Immature natural killer cell (primary cell): ENCODE results near the gene NME2. TPM values are rescaled to one million over a fixed set of nuclear protein-coding genes. Genes with fewer than 3 reads are reported as not detected.
"Not testable (repeated sequence)": the region's sequence is repeated elsewhere in the genome, so short reads cannot be mapped to it uniquely, and the experiment has no call there.

Experiments used
- DNase-seq, 3 donors: peaks; one replicate each; pipeline ENCODE4 v3.0.0; 2022; ENCODE audit warnings: mixed read lengths in 1 of 3
- H3K27ac Mint-ChIP-seq, 6 donors: one replicate each; pipeline ENCODE4 v1.8.0; 2020; ENCODE audit warnings: mixed read lengths in 6 of 6, mild to moderate bottlenecking in 5 of 6, inconsistent platforms in 4 of 6, moderate library complexity in 3 of 6
- H3K27me3 Mint-ChIP-seq, 3 donors: one replicate each; pipeline ENCODE4 v1.8.0; 2020 to 2021; ENCODE audit warnings: low read depth in 3 of 3, mild to moderate bottlenecking in 3 of 3, mixed read lengths in 3 of 3, moderate library complexity in 3 of 3, inconsistent platforms in 1 of 3
- H3K36me3 Mint-ChIP-seq, 3 donors: one replicate each; pipeline ENCODE4 v1.8.0; 2020; ENCODE audit warnings: mixed read lengths in 3 of 3, inconsistent platforms in 2 of 3, mild to moderate bottlenecking in 2 of 3
- H3K4me1 Mint-ChIP-seq, 2 donors: one replicate each; pipeline ENCODE4 v1.8.0; 2020; ENCODE audit warnings: inconsistent platforms in 2 of 2, mild to moderate bottlenecking in 2 of 2, mixed read lengths in 2 of 2, moderate library complexity in 1 of 2
- H3K4me3 Mint-ChIP-seq, 5 donors: one replicate each; pipeline ENCODE4 v1.8.0; 2020; ENCODE audit warnings: mild to moderate bottlenecking in 5 of 5, mixed read lengths in 5 of 5, inconsistent platforms in 3 of 5, moderate library complexity in 3 of 5
- H3K9me3 Mint-ChIP-seq, 6 donors: one replicate each; pipeline ENCODE4 v1.8.0; 2020; ENCODE audit warnings: mild to moderate bottlenecking in 6 of 6, mixed read lengths in 6 of 6, inconsistent platforms in 4 of 6, moderate library complexity in 3 of 6
- polyA plus RNA-seq, 3 donors: library from polyadenylated mRNA; unstranded; fragments of 300-500 nt; fragmentation: Illumina TruSeq; gene quantifications; one replicate each; pipeline ENCODE4 v1.2.3, GENCODE V29; 2021

Gene NME2
- polyA plus RNA-seq, 3 donors from 2014 or later, result 170 to 272 (median 223) TPM

- Mint-ChIP-seq H3K27me3 (peaks cover 7 to 11% (median 9%) of the 10 kb centered on the region in 3 donors), H3K4me3 (peak overlapping the region; percentile 95 to 99 (median 99)), H3K27ac (peak overlapping the region; percentile 93 to 99 (median 97)), H3K36me3 (peaks cover 7 to 21% (median 14%) of the 10 kb centered on the region in 3 donors), H3K9me3 (no peaks in the 10 kb centered on the region), H3K4me1 (peaks cover 12 to 28% of the 10 kb centered on the region in 2 donors)
- DNase-seq, result no peak
These were observed 1.1 kb upstream of the NME2 start for GRCh38 chr17:51164911-51165679.

DNA sequence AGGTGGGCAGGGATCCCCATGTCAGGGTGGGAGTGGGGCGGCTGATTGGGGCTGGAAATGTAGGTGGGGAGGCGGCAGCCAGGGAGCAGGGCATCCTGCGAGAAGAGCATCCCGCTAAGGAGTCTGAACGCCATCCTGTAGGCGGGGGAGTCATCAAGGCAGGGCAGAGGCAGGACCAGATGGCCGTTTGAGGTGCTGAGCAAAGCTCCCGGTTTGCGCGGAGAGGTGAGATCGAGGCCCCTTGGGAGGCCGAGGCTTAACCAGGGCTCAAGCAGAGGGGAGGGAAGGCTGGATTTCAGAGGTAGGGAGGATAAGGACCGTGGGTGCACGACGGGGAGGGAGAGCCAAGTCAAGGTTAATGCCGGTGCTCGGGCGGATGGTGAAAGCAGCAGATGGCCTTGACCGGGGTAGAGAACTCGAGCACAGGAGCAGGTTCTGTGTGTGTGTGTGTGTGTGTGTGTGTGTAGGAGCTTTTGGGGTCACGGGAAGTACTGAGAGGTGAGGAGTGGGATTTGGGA lies 472 bp upstream of the NME2 start:
- H3K4me3 Mint-ChIP-seq, result peak overlapping the region; percentile 95 to 99 (median 99)
- peaks cover 7 to 11% (median 9%) of the 10 kb centered on the region in 3 donors for H3K27me3 Mint-ChIP-seq
- H3K36me3 Mint-ChIP-seq, result peaks cover 5 to 18% (median 11%) of the 10 kb centered on the region in 3 donors
- peak overlapping the region; percentile 93 to 99 (median 97) for H3K27ac Mint-ChIP-seq
- no peaks in the 10 kb centered on the region for H3K9me3 Mint-ChIP-seq
- no peak for DNase-seq
- H3K4me1 Mint-ChIP-seq, result peaks cover 12 to 28% of the 10 kb centered on the region in 2 donors

GRCh38 chr17:51166987-51167931 lies 1.0 kb downstream of the NME2 start:
- peak; percentile 56 to 58 (median 58) for DNase-seq
- peaks cover 12 to 28% of the 10 kb centered on the region in 2 donors for H3K4me1 Mint-ChIP-seq
- peaks cover 7 to 11% (median 9%) of the 10 kb centered on the region in 3 donors for H3K27me3 Mint-ChIP-seq
- peak overlapping the region; percentile 72 to 83 (median 75) for H3K4me3 Mint-ChIP-seq
- no peaks in the 10 kb centered on the region for H3K9me3 Mint-ChIP-seq
- peaks cover 9 to 17% (median 10%) of the 10 kb centered on the region in 3 donors for H3K36me3 Mint-ChIP-seq
- peak overlapping the region; percentile 18 to 82 (median 72) for H3K27ac Mint-ChIP-seq

- Mint-ChIP-seq H3K27me3 (peaks cover 7 to 11% (median 9%) of the 10 kb centered on the region in 3 donors), H3K36me3 (peaks cover 9 to 20% (median 10%) of the 10 kb centered on the region in 3 donors), H3K27ac (peak overlapping the region in 1 of 6 donors; percentile 10), H3K4me3 (peak overlapping the region in 2 of 5 donors; percentile 34 to 50), H3K9me3 (no peaks in the 10 kb centered on the region), H3K4me1 (peaks cover 12 to 28% of the 10 kb centered on the region in 2 donors)
- DNase-seq, result no peak
These were observed 3.1 kb downstream of the NME2 start for GRCh38 chr17:51169340-51169739.

DNA sequence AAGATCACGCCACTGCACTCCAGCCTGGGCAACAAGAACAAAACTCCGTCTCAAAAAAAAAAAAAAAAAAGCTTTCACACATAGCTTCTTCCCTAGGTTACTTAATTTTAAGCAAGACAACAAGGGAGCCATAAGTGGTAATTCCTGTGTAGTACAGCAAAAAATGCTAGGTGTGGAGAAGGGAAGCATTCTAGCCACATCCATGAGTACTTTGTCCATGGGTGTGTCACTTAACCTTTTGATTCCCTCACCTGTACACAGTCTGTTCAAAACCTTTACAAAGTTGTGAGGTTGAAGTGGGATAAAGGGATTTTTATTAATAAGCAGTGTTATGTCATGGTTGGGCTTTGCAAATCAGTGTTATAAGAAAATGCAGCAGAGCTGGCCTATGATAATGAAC lies 4.5 kb downstream of the NME2 start:
- Mint-ChIP-seq H3K4me3 (no peak overlapping the region), H3K4me1 (peaks cover 5 to 19% of the 10 kb centered on the region in 2 donors)

DNA sequence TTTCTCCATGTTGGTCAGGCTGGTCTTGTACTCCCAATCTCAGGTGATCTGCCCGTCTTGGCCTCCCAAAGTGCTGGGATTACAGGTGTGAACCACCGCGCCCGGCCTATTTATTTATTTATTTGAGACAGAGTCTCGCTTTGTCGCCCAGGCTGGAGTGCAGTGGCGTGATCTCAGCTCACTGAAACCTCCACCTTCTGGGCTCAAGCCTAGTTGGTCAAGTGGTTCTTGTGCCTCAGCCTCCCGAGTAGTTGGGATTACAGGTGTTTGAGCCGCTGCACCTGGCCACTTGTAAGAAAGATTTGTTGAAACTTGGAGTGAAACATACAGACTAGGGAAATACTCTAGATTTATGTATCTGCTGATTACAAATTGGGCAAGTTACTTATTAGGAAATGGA lies 5.8 kb downstream of the NME2 start:
- DNase-seq, H3K4me3 Mint-ChIP-seq, H3K27me3 Mint-ChIP-seq, H3K9me3 Mint-ChIP-seq: not testable (repeated sequence)
- peak overlapping the region in 2 of 6 donors; percentile 7 to 16 for H3K27ac Mint-ChIP-seq
- peaks cover 2 to 13% of the 10 kb centered on the region in 2 donors for H3K4me1 Mint-ChIP-seq
- peaks cover 9 to 20% (median 10%) of the 10 kb centered on the region in 3 donors for H3K36me3 Mint-ChIP-seq

More for the DNA sequence above, 4.5 kb downstream of the NME2 start:
- no peaks in the 10 kb centered on the region for H3K9me3 Mint-ChIP-seq
- H3K36me3 Mint-ChIP-seq, result peaks cover 9 to 20% (median 10%) of the 10 kb centered on the region in 3 donors
- no peak for DNase-seq
- H3K27me3 Mint-ChIP-seq, result peaks cover 3 to 6% (median 3%) of the 10 kb centered on the region in 3 donors
- no peak overlapping the region for H3K27ac Mint-ChIP-seq

GRCh38 chr17:51180486-51180885 lies 14.3 kb downstream of the NME2 start:
- Mint-ChIP-seq H3K27me3 (peaks cover 0 to 1% (median 0%) of the 10 kb centered on the region in 3 donors), H3K36me3 (peaks cover 0 to 12% (median 4%) of the 10 kb centered on the region in 3 donors), H3K27ac (no peak overlapping the region), H3K4me3 (no peak overlapping the region), H3K9me3 (no peaks in the 10 kb centered on the region), H3K4me1 (no peaks in the 10 kb centered on the region)
- no peak for DNase-seq

GRCh38 chr17:51184124-51184523 lies 17.9 kb downstream of the NME2 start:
- Mint-ChIP-seq H3K27me3 (no peaks in the 10 kb centered on the region), H3K9me3 (no peaks in the 10 kb centered on the region), H3K4me3 (no peak overlapping the region), H3K27ac (peak overlapping the region in 1 of 6 donors; percentile 5), H3K4me1 (no peaks in the 10 kb centered on the region), H3K36me3 (peaks cover 0 to 16% (median 4%) of the 10 kb centered on the region in 3 donors)
- DNase-seq, result no peak

- DNase-seq, result no peak
- Mint-ChIP-seq H3K9me3 (no peaks in the 10 kb centered on the region), H3K27ac (no peak overlapping the region), H3K27me3 (no peaks in the 10 kb centered on the region), H3K4me1 (no peaks in the 10 kb centered on the region), H3K36me3 (peaks cover 1 to 16% (median 11%) of the 10 kb centered on the region in 3 donors), H3K4me3 (no peak overlapping the region)
These were observed 19.6 kb downstream of the NME2 start for GRCh38 chr17:51185763-51186332.

DNA sequence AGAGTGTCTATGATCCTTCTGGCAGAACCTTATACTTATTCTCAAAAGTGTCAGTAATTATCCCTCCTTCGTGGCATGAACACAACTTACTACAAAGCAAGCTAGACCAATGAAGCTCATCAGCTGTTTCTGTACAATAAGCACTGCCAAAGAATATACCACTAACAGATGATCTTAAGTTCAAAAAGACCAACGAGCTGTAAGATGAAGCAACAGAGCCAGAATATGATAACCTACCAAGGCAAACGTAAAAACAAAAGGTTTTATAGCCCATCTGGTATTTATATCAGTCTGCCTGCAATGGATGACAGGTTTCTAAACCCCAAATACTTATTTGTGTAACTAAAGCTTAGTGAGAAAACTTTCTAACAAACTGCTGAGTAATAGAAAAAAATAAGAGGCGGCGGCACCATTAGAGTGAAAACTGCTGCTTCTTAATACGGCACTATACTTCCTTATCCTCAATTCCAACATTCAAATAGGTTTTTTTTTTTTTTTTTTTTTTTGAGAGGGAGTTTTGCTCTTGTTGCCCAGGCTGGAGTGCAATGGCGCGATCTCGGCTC lies 22.1 kb downstream of the NME2 start:
- no peak overlapping the region for H3K4me3 Mint-ChIP-seq
- no peak overlapping the region for H3K27ac Mint-ChIP-seq

GRCh38 chr17:51189162-51189561 lies 23.0 kb downstream of the NME2 start:
- Mint-ChIP-seq H3K4me3 (no peak overlapping the region), H3K9me3 (no peaks in the 10 kb centered on the region), H3K4me1 (no peaks in the 10 kb centered on the region), H3K27me3 (no peaks in the 10 kb centered on the region), H3K36me3 (peaks cover 11 to 23% (median 15%) of the 10 kb centered on the region in 3 donors), H3K27ac (no peak overlapping the region)
- DNase-seq, result no peak

More for the DNA sequence above, 22.1 kb downstream of the NME2 start:
- Mint-ChIP-seq H3K27me3 (no peaks in the 10 kb centered on the region), H3K9me3 (no peaks in the 10 kb centered on the region), H3K36me3 (peaks cover 11 to 21% (median 15%) of the 10 kb centered on the region in 3 donors), H3K4me1 (no peaks in the 10 kb centered on the region)
- no peak for DNase-seq

GRCh38 chr17:51189628-51190027 lies 23.4 kb downstream of the NME2 start:
- Mint-ChIP-seq H3K4me1 (no peaks in the 10 kb centered on the region), H3K27me3 (no peaks in the 10 kb centered on the region), H3K27ac (peak overlapping the region in 2 of 6 donors; percentile 17 to 34), H3K4me3 (no peak overlapping the region), H3K9me3 (no peaks in the 10 kb centered on the region), H3K36me3 (peaks cover 11 to 19% (median 15%) of the 10 kb centered on the region in 3 donors)
- DNase-seq, result no peak

DNA sequence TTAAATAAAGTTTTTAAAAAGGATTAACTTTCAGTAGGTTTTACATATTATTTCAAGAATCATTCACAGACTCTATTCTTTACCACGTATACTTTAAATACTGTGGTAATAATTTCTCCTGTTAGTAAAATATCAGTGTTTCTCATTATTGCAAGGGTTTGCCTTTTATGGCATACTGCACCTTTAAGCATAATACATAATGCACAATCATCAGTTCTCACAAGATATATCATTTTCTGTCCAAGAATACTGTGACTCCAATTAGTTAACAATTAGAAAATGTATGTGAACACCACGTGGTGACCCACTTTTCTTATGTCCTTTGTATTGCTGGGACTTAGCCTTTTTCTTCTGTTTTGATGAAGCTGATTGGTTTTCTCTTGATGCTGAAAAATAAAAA lies 25.7 kb downstream of the NME2 start:
- no peak for DNase-seq
- H3K27ac Mint-ChIP-seq, result no peak overlapping the region
- H3K27me3 Mint-ChIP-seq, result no peaks in the 10 kb centered on the region
- no peaks in the 10 kb centered on the region for H3K9me3 Mint-ChIP-seq
- H3K36me3 Mint-ChIP-seq, result peaks cover 11 to 15% (median 15%) of the 10 kb centered on the region in 3 donors
- H3K4me1 Mint-ChIP-seq, result no peaks in the 10 kb centered on the region
- H3K4me3 Mint-ChIP-seq, result no peak overlapping the region
